ENCODE measurements around the gene ZFHX2.

Gene ZFHX2

DNA sequence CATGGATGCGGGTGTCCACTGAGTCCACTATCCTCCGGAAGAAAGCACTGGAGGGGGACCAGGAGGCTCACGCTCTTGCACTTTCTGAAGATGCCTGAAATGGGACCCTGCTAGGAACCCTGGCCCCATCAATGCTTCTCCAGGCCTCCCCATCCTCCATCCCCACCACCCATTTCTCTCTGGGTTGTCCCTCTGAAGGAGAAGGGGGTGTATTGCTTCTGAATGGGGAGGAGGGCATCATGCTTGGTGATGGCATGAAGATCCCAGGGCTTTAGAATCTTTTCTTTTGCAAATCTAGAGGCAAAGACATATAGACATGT is 27.7 kb upstream of the ZFHX2 start:
- no peak for TF ChIP-seq POLR2A (IDR thresholded peaks at IDR 0.05; ENCODE audit: low read length)
- no peak for TF ChIP-seq GATA1 (IDR thresholded peaks at IDR 0.05; ENCODE audit: low read depth, low read length)
- no peak for DNase-seq

DNA sequence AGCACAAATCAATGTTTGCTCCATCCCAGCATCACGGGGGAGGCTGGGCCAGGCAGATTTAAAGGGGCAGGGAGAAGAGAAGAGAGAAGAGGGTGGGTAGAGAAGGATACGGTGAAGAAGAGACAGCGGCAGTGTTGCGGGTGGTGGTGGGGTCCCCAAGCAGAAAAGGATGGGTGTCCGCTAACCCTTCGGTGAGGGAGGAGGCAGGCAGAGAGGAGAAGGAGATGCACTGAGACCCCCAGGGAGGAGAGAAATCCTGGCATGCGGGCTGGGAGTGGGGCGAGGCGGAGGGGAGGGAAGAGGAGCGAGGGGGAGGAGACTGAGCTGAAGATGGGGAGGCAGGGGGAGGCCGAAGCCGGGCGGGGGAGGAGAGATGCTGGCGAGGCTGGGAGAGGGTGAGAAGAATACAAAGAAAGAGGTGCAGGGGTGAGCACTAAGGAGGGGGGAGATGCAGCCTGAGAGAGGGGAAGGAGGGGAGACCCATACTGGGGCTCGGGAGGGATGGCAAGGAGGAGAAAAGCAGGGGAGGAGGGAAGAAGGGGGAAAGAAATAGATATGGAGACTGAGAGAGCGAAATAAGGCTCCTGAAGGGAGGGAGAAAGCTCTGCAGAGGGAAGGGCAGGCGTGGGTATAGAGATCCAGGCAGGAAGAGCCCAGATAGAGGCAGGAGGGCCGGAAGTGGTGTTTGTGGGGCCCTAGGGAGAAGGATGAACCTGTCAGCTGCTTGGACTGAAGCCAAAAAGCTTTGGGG is 27.2 kb upstream of the ZFHX2 start, which contains the start of gene JPH4:
JPH4 (minus strand) TSS at position 231 of the 751 bp plus-strand sequence. CDS start 1,337 bp downstream, outside the sequence.
- DNase-seq, result no peak

DNA sequence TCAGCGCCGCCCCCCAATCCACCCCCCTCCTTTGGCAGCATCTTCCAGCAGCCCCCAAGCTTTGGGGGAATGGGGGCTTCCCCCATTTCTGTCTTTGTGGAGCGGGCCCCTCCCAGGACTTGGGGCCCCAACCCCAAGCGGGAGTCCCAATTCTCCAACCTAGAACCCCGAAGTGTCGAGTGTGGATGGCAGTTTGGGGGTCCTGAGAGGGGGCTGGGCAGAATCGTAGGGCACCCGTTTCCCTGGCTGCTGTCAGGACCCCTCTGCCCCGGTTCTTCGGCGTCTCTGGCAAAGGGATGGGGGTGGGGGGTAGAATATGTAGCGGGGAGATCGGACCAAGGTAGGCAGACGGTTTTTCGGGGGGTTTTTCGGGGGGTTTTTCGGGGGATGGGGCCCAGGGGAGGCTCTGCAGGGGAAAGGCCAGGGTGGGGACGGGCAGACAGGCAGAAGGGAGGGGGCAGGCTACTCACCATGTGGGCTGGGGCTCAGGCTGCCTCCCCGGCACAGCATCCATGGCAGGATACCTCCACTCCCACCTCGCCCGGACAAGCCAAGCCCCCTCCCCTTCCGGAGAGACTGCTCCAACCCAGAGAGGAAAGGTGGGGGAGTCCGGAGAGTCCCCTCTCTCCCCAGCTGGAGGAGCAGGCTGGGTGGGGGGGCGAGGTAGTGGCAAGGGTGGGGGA is 26.3 kb upstream of the ZFHX2 start:
- DNase-seq, result no peak
- TF ChIP-seq GATA1 (IDR thresholded peaks at IDR 0.05; ENCODE audit: low read depth, low read length) (no peak), POLR2A (IDR thresholded peaks at IDR 0.05; ENCODE audit: low read length) (no peak)

More for the DNA sequence above, 27.2 kb upstream of the ZFHX2 start, which contains the start of gene JPH4:
- TF ChIP-seq POLR2A (IDR thresholded peaks at IDR 0.05; ENCODE audit: low read length), result no peak

DNA sequence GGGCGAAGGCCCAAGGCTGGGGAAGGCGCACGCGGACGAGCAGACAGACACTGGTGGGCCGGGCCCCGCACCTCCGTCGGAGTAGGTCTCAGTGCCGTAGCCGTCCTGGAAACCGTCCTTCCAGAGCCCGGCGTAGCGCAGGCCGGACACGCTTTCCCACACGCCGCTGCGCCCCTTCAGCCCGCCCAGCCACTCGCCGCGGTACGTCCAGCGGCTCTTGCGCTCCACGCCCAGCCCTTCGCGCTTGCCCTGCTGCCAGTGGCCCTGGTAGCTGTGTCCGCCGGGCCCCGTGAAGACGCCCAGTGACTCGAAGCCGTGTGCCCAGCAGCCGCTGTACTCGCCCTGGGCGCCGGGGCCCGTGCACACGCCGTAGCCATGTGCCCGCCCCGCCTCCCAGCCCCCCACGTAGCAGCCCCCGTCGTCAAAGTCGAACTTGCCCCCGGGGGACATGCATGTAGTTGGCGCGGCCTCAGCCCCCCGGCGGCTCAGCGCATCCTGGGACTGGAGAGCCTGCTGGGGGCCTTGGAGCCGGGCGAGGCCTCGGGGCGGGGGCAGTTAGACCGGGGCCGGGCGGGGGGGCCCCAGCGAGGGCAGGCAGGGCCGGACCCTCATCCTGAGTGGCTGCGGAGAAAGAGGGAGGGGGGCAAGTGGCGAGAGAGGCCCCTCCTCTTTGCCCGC is 25.6 kb upstream of the ZFHX2 start:
- DNase-seq, result no peak
- TF ChIP-seq GATA1 (IDR thresholded peaks at IDR 0.05; ENCODE audit: low read depth, low read length) (no peak), POLR2A (IDR thresholded peaks at IDR 0.05; ENCODE audit: low read length) (no peak)

DNA sequence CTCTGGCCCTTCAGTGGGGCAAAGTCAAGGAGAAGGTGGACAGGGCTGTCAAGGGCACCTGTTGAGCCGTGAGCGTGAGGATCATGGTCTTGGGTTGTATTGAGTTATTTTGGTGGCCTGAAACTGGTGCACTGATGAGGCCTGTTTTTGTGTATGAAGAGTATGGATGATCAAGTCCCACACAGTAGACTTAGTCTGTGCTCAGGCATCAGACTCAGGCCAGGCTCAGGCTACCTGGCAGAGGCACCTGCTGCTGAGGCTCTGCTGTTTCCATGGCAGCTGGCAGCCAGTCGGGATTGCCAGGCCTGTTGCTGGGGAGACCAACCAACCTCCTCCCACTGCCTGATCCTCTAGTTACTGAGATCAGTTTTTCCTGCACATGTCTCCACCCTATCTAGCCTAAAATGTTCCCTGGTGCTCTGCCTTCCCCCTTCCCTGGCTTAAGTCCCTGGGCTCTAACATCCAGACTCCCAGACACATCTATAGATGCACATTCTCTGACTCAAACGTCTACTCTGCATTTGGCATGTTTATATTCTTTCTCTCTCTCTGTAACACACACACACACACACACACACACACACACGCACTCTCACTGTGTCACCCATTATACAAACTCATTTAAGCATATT is 21.9 kb upstream of the ZFHX2 start:
- TF ChIP-seq POLR2A (IDR thresholded peaks at IDR 0.05; ENCODE audit: low read length) (no peak), GATA1 (IDR thresholded peaks at IDR 0.05; ENCODE audit: low read depth, low read length) (no peak)
- no peak for DNase-seq

DNA sequence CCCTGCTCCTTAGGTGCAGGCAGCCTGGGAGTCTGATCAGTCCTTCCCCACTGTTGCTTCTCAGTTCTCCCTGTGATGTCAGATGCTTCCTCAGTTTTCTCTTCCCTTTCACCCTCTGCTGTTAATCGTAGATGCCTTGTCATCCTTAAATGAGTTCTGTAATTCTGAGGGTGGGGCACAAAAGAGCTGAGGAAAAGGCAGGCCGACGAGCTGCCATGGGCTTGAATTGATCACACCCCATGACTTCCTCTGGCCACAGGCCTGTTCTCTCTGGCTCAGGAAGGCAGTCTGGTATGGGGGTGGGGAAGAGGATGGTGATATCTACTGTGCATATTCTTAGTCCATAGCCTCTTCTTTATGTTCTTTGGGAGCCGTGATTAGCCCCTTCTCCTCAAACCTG is 21.3 kb upstream of the ZFHX2 start:
- peak in 1 of 2 experiments; percentile 17 for DNase-seq
- TF ChIP-seq GATA1 (IDR thresholded peaks at IDR 0.05; ENCODE audit: low read depth, low read length), result no peak
- no peak for TF ChIP-seq POLR2A (IDR thresholded peaks at IDR 0.05; ENCODE audit: low read length)

DNA sequence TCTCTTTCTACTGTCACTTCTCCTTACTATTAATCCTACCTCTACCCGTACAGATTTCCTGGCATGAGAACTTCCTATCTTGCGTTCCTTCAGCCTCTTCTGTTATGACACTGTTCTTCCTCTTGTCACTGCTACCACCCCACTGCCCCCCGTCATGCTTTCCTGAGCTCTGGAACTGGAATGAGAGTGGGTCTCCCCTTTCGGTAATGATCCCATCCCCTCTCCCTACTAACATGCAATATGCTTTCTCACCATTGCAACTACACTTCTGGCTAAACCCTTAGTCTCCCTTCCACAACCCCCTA is 20.9 kb upstream of the ZFHX2 start:
- no peak for TF ChIP-seq GATA1 (IDR thresholded peaks at IDR 0.05; ENCODE audit: low read depth, low read length)
- TF ChIP-seq POLR2A (IDR thresholded peaks at IDR 0.05; ENCODE audit: low read length), result no peak
- no peak for DNase-seq

DNA sequence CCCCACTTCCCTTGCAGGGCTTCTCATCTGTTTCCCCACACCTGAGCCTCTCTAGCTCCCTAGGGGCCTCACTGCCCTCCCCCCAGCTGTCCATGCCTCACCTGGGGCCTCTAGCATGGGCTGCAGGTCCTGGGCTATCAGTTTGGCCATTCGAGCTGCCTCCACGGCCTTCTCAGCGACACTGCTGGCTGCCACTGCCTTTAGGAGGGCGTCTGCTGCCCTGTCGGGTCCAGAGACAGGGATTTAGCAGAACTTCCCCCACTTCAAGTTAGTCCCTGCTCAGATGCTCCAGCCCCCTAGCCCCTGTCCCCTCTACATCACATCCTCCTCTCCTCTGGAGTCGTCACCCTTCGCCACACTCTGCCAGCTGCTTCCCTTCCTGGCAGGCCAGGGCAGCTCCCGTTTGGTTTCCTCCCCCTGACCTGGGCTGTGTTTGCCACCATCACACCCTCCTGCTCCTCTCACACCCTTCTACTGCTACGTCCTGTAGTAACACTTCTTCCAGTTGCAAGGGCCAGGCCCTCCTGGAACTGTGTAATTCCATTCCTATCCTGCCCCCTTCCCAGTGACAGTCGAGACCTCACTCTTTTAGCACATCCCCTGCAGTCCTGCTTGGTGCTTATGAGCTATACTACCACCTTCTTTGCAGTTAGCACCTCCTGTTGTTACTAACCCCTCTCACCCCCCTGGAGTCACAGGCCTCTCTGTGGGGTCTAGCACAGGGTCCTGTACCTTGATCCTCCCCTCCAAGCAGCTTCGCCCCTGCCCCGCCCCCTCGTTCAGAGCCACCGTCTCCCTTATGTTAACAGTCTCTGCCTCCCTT is 20.3 kb upstream of the ZFHX2 start:
- TF ChIP-seq GATA1 (IDR thresholded peaks at IDR 0.05; ENCODE audit: low read depth, low read length) (no peak), POLR2A (IDR thresholded peaks at IDR 0.05; ENCODE audit: low read length) (no peak)
- no peak for DNase-seq

DNA sequence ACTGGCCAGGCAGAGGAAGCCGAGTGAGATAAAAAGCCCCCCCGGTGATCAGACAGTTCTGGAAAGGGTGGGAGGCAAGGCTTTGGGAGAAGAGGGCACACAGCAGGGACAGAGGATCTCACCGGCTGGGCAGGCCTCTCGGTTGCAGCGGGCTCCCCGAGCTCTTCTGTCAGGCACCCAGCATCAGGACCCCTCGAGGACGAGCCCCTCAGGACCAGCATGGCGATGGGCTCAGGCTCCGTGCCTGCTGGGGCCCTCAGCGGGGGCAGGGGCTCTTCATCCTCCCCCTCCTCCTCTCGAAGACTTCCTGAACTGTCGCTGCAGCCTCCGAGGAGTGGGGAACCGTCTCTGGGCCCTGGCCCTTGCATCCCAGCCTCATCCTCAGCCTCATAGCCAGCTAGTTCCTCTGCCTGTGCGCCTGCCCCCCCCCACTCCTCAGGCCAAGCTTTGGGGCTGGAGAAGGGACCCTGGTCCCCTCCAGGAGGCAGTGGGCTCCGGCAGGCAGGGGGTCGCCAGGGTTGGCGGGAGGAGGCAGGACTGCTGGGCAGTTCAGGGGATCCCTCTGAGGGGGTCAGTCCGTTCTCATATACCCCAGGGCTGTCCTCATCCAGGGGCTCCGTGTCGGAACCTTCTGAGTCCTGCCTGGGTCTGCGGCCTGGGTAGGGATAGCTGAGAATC is 19.4 kb upstream of the ZFHX2 start:
- TF ChIP-seq POLR2A (IDR thresholded peaks at IDR 0.05; ENCODE audit: low read length), result no peak
- no peak for TF ChIP-seq GATA1 (IDR thresholded peaks at IDR 0.05; ENCODE audit: low read depth, low read length)
- no peak for DNase-seq

DNA sequence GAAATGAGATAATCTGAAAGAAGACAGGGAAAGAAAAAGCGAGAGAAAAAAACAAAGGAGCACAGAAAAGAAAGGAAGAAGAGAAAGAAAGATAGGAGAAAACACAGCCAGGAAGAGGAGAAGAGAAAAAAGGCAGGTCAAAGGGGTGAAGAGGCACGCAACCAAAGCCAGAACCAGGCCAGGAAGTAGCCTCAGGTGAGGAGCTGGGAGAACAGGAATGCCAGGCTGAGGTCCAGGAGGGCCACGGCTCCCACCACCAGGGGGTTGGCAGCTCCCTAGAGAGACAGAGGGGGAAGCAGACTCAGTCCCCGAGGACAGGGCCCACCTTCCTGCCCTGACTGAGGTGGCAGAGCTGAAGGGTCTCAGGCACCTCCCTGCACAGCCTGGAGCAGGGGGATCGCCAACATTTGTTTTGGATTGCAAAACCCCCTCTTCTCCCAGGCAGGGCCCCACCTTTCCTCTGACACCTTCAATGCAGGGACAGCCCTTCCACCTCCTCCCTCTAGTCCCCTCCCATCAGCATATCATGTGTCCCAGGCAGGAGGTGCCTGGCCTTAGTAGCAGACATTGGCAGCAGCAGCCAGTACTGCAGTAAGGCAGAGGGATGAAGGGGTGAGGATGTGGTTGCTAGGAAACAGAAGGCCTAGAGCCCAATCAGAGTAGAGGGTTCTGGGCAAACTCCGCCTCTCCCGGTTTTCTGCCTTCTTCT is 18.0 kb upstream of the ZFHX2 start:
- TF ChIP-seq POLR2A (IDR thresholded peaks at IDR 0.05; ENCODE audit: low read length), result no peak
- TF ChIP-seq GATA1 (IDR thresholded peaks at IDR 0.05; ENCODE audit: low read depth, low read length), result no peak
- peak; percentile 30 to 34 for DNase-seq

DNA sequence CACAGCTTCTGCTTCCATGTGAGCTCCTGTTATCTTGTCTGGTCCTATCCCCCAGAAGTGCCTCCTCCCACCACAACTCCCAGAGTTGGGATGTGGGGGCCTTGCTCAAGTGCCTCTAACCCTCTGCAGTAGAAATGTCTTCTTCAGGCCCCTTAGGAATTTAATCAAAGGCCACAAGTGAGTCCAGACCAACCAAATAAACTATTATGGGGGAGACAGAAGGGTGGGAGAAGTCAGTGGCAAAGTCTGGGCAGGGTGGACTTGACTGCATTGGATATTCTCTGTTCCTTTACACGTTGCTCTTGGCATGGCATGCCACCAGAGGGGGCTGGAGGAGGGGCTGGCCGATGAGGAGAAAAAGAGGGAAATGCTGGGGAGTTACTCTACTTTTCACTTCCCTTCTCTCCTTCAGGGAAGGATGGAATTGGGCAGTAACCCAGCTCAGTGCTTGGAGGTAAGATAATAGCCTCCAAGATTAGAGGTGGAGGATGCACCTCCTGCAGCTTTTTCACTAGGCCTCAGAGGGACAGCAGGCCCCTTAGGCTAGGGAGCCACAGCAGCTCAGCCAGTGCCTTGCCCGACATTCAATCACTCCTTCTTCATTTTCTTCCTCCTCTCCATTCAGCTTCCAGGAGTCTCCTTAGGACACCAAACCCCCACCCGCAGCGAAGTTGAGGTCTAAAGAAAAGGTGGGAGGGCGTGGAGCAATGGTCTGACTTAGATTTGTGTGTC is 17.2 kb upstream of the ZFHX2 start:
- TF ChIP-seq POLR2A (IDR thresholded peaks at IDR 0.05; ENCODE audit: low read length), result no peak
- no peak for TF ChIP-seq GATA1 (IDR thresholded peaks at IDR 0.05; ENCODE audit: low read depth, low read length)
- DNase-seq, result peak; percentile 22 to 28

Data from erythroblast (primary cell).